Stimulated activated CD4-positive, alpha-beta T cell treated with anti-CD3 and anti-CD28 coated beads, Interleukin-1b, Interleukin-23, amount 100 ng/mL, for 48 hours (primary cell): ENCODE data around the gene SEZ6L2.
"Not testable (repeated sequence)": the region's sequence is repeated elsewhere in the genome, so short reads cannot be mapped to it uniquely, and the experiment has no call there.

ENCODE experiments used
- DNase-seq: peaks from one replicate; pipeline ENCODE4 v3.0.0-alpha.2; 2020

SEZ6L2 gene

GRCh38 chr16:29881050-29881449 lies 18.3 kb downstream of the SEZ6L2 start:
- DNase-seq: no peak

GRCh38 chr16:29878172-29878571 lies 21.2 kb downstream of the SEZ6L2 start:
- no peak for DNase-seq

- DNase-seq: peak; percentile 85
These were observed 21.9 kb downstream of the SEZ6L2 start for GRCh38 chr16:29877266-29877961.

- peak; percentile 27 for DNase-seq
These were observed 22.6 kb downstream of the SEZ6L2 start for GRCh38 chr16:29876594-29877249.

- no peak for DNase-seq
These were observed 23.1 kb downstream of the SEZ6L2 start for GRCh38 chr16:29876217-29876593.

- DNase-seq: no peak
These were observed 24.1 kb downstream of the SEZ6L2 start for GRCh38 chr16:29875206-29875605.

GRCh38 chr16:29873319-29873718 lies 26.0 kb downstream of the SEZ6L2 start:
- DNase-seq: no peak

GRCh38 chr16:29871822-29872546 lies 27.4 kb downstream of the SEZ6L2 start:
- DNase-seq: no peak

GRCh38 chr16:29869067-29869466 lies 30.3 kb downstream of the SEZ6L2 start:
- not testable (repeated sequence) for DNase-seq

GRCh38 chr16:29868396-29869009 lies 30.8 kb downstream of the SEZ6L2 start:
- DNase-seq: no peak

GRCh38 chr16:29864205-29864604 lies 35.1 kb downstream of the SEZ6L2 start:
- DNase-seq: no peak

GRCh38 chr16:29863669-29863984 lies 35.7 kb downstream of the SEZ6L2 start:
- no peak for DNase-seq

- DNase-seq: peak; percentile 95
These were observed 36.3 kb downstream of the SEZ6L2 start, which contains the start of gene CDIPT for GRCh38 chr16:29862884-29863668. Gene CDIPT, minus strand, starts transcription at chr16:29863226. Its CDS starts 369 bp downstream, at chr16:29862857.

- no peak for DNase-seq
These were observed 36.9 kb downstream of the SEZ6L2 start for GRCh38 chr16:29862383-29862883.

GRCh38 chr16:29860218-29860617 lies 39.1 kb downstream of the SEZ6L2 start:
- DNase-seq: no peak

- no peak for DNase-seq
These were observed 40.4 kb downstream of the SEZ6L2 start for GRCh38 chr16:29858974-29859373.

GRCh38 chr16:29858149-29858849 lies 41.1 kb downstream of the SEZ6L2 start:
- no peak for DNase-seq

GRCh38 chr16:29857133-29857760 lies 42.1 kb downstream of the SEZ6L2 start:
- DNase-seq: no peak

- no peak for DNase-seq
These were observed 44.7 kb downstream of the SEZ6L2 start for GRCh38 chr16:29854520-29855100.

GRCh38 chr16:29852654-29853053 lies 46.7 kb downstream of the SEZ6L2 start:
- no peak for DNase-seq

GRCh38 chr16:29850998-29851397 lies 48.4 kb downstream of the SEZ6L2 start:
- no peak for DNase-seq
